Uterus (tissue), 4 donors: ENCODE data around the gene LOXL1. TPM values are rescaled to one million over a fixed set of nuclear protein-coding genes. Genes with fewer than 3 reads are reported as not detected.
A peak's percentile ranks its signal among the peaks of the same experiment; 100 is the strongest.

Source experiments
- DNase-seq, 2 donors: peaks; one replicate each; pipeline ENCODE4 v3.0.0-alpha.2; 2019 to 2020
- H3K27ac ChIP-seq, 2 donors: fragments of 200-600 bp; sonication (generic); 1 replicate in 1 of 2; 2 replicates in 1 of 2; pipeline ENCODE4 v1.5.1; 2016 to 2018
- H3K27me3 ChIP-seq, 2 donors: fragments of 200-600 bp; sonication (generic); one replicate each; pipeline ENCODE4 v1.5.1; 2018 to 2019; ENCODE audit warnings: control low read depth in 1 of 2
- H3K36me3 ChIP-seq, 2 donors: fragments of 200-600 bp; sonication (generic); one replicate each; pipeline ENCODE4 v1.5.1; 2019; ENCODE audit warnings: control low read depth in 1 of 2
- H3K4me1 ChIP-seq, 2 donors: fragments of 200-600 bp; sonication (generic); one replicate each; pipeline ENCODE4 v1.5.1; 2018 to 2019; ENCODE audit warnings: control low read depth in 1 of 2
- H3K4me3 ChIP-seq, 2 donors: fragments of 200-600 bp; sonication (generic); 1 replicate in 1 of 2; 2 replicates in 1 of 2; pipeline ENCODE4 v1.5.1; 2018 to 2019; ENCODE audit warnings: mild to moderate bottlenecking in 1 of 2
- H3K9me3 ChIP-seq, 2 donors: fragments of 200-600 bp; sonication (generic); one replicate each; pipeline ENCODE4 v1.5.1; 2019; ENCODE audit warnings: control low read depth in 1 of 2
- CTCF ChIP-seq, 4 experiments: fragments of 200-600 bp in 2 of 4; fragments of 450-650 bp in 2 of 4; sonication (generic) in 2 of 4; IDR thresholded peaks; one replicate each; pipeline ENCODE4 v1.5.1; 2016 to 2019; ENCODE audit warnings: antibody characterized with exemption in 4 of 4, mild to moderate bottlenecking in 2 of 4, moderate library complexity in 1 of 4
- POLR2A ChIP-seq, 2 donors: fragments of 450-650 bp; IDR thresholded peaks; one replicate each; pipeline ENCODE4 v1.6.1; 2016; ENCODE audit warnings: antibody characterized with exemption in 2 of 2, mild to moderate bottlenecking in 1 of 2, moderate library complexity in 1 of 2
- intact Hi-C: fragments of 100-400 bp; cut with DNase I; formaldehyde crosslinking; loops from one replicate; pipeline ENCODE4 v1.15.1; 2023; ENCODE audit warnings: low total_unique reads
- total RNA-seq, 4 donors: library from RNA; depleted of rRNA in 3 of 4; stranded (reverse); fragments of >200 nt in 3 of 4; gene quantifications; one replicate each; pipeline versions ENCODE4 v1.1.0 to v1.2.4, GENCODE V29; 2014 to 2023
- donor health status: DM: yes; HTN: yes; CAD: no.

LOXL1 gene
- total RNA-seq, 4 donors from 2014 or later = 19.4 to 68.4 (median 33.1) TPM

- intact Hi-C loops = no loop called here
- DNase-seq = no peak
- no peak overlapping the region for H3K4me3 ChIP-seq
- H3K36me3 ChIP-seq = no peaks in the 10 kb centered on the region
- TF ChIP-seq CTCF (IDR thresholded peaks at IDR 0.05) (no peak), POLR2A (IDR thresholded peaks at IDR 0.05) (no peak)
- H3K9me3 ChIP-seq = no peaks in the 10 kb centered on the region
- H3K27ac ChIP-seq = peak overlapping the region; percentile 83 to 87
- no peaks in the 10 kb centered on the region for H3K27me3 ChIP-seq
- H3K4me1 ChIP-seq = peaks cover 7 to 16% of the 10 kb centered on the region in 2 donors
These were observed 55.5 kb downstream of the LOXL1 start for GRCh38 chr15:73981761-73982221.

GRCh38 chr15:73982222-73982962 lies 56.1 kb downstream of the LOXL1 start:
- peak; percentile 80 to 85 for DNase-seq
- intact Hi-C loops = no loop called here
- Histone ChIP-seq H3K9me3 (no peaks in the 10 kb centered on the region), H3K27me3 (no peaks in the 10 kb centered on the region), H3K36me3 (no peaks in the 10 kb centered on the region), H3K4me1 (peaks cover 7 to 16% of the 10 kb centered on the region in 2 donors), H3K4me3 (no peak overlapping the region), H3K27ac (peak overlapping the region; percentile 83 to 87)
- TF ChIP-seq POLR2A (IDR thresholded peaks at IDR 0.05) (no peak), CTCF (IDR thresholded peaks at IDR 0.05) (no peak)

GRCh38 chr15:73983211-73983727 lies 57.0 kb downstream of the LOXL1 start:
- peak overlapping the region; percentile 83 to 87 for H3K27ac ChIP-seq
- peak; percentile 63 to 65 for DNase-seq
- TF ChIP-seq CTCF (IDR thresholded peaks at IDR 0.05) (no peak), POLR2A (IDR thresholded peaks at IDR 0.05) (no peak)
- intact Hi-C loops = no loop called here
- no peaks in the 10 kb centered on the region for H3K27me3 ChIP-seq
- no peaks in the 10 kb centered on the region for H3K9me3 ChIP-seq
- no peaks in the 10 kb centered on the region for H3K36me3 ChIP-seq
- H3K4me1 ChIP-seq = peaks cover 7 to 16% of the 10 kb centered on the region in 2 donors
- H3K4me3 ChIP-seq = no peak overlapping the region

GRCh38 chr15:73983773-73984172 lies 57.5 kb downstream of the LOXL1 start:
- Histone ChIP-seq H3K4me3 (no peak overlapping the region), H3K9me3 (no peaks in the 10 kb centered on the region), H3K27me3 (no peaks in the 10 kb centered on the region), H3K4me1 (peaks cover 7 to 16% of the 10 kb centered on the region in 2 donors), H3K36me3 (no peaks in the 10 kb centered on the region), H3K27ac (peak overlapping the region; percentile 83 to 87)
- DNase-seq = no peak
- TF ChIP-seq POLR2A (IDR thresholded peaks at IDR 0.05) (no peak), CTCF (IDR thresholded peaks at IDR 0.05) (no peak)
- intact Hi-C loops = no loop called here
